Measurements from ENCODE around the gene TMEM168. TPM values are rescaled to one million over a fixed set of nuclear protein-coding genes. Genes with fewer than 3 reads are reported as not detected.

TMEM168 gene
- total RNA-seq, 1 experiment from 2014 or later: 11.2 TPM

DNA sequence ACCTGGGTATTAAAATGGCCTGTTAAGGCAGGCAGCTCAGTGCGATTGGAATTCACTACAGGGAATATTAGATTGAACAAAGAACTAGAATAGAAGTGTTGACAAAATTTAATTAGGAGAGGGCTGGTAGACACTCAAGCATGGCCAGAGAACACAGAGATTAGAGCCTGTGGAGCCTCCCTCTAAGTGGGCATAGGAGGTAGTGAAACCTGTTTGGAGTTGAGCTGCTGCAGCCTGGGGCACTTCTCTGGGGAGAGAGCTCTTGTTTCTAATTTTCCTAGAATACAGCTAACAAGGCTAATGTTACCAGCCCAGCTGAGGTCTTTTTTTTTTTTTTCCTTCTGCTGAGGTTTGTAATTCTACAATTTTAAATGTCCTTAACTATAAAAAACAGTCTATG is 46.4 kb downstream of the TMEM168 start:
- Mint-ChIP-seq H3K9me3 (peaks cover 4% of the 10 kb centered on the region; the same call in 1 of the 2 replicates), H3K4me1 (no peaks in the 10 kb centered on the region), H3K27me3 (ENCODE audit: low read depth) (no peaks in the 10 kb centered on the region), H3K36me3 (no peaks in the 10 kb centered on the region), H3K27ac (no peak overlapping the region), H3K4me3 (no peak overlapping the region)
- DNase-seq (ENCODE audit: low spot score): no peak
- ChIA-PET POLR2A (interaction anchor here (0.6 kb wide), 1 partner anchor 64 kb away, joined by 5 read pairs; no protein-coding TSS in a partner anchor), CTCF (interaction anchor here (1.0 to 1.3 kb wide), 2 partner anchors 125 to 194 kb away, joined by 4 read pairs; no protein-coding TSS in a partner anchor)
- TF ChIP-seq, protein P1, sequence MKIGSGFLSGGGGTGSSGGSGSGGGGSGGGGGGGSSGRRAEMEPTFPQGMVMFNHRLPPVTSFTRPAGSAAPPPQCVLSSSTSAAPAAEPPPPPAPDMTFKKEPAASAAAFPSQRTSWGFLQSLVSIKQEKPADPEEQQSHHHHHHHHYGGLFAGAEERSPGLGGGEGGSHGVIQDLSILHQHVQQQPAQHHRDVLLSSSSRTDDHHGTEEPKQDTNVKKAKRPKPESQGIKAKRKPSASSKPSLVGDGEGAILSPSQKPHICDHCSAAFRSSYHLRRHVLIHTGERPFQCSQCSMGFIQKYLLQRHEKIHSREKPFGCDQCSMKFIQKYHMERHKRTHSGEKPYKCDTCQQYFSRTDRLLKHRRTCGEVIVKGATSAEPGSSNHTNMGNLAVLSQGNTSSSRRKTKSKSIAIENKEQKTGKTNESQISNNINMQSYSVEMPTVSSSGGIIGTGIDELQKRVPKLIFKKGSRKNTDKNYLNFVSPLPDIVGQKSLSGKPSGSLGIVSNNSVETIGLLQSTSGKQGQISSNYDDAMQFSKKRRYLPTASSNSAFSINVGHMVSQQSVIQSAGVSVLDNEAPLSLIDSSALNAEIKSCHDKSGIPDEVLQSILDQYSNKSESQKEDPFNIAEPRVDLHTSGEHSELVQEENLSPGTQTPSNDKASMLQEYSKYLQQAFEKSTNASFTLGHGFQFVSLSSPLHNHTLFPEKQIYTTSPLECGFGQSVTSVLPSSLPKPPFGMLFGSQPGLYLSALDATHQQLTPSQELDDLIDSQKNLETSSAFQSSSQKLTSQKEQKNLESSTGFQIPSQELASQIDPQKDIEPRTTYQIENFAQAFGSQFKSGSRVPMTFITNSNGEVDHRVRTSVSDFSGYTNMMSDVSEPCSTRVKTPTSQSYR (CRISPR knock-in tag; IDR thresholded peaks at IDR 0.05): no peak
- TF ChIP-seq, protein P2, sequence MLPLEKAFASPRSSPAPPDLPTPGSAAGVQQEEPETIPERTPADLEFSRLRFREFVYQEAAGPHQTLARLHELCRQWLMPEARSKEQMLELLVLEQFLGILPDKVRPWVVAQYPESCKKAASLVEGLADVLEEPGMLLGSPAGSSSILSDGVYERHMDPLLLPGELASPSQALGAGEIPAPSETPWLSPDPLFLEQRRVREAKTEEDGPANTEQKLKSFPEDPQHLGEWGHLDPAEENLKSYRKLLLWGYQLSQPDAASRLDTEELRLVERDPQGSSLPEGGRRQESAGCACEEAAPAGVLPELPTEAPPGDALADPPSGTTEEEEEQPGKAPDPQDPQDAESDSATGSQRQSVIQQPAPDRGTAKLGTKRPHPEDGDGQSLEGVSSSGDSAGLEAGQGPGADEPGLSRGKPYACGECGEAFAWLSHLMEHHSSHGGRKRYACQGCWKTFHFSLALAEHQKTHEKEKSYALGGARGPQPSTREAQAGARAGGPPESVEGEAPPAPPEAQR (CRISPR knock-in tag; IDR thresholded peaks at IDR 0.05): no peak
- TF ChIP-seq FOXP1 (CRISPR knock-in tag; IDR thresholded peaks at IDR 0.05; ENCODE audit: borderline replicate concordance) (no peak), ZNF219 (CRISPR knock-in tag; IDR thresholded peaks at IDR 0.05; ENCODE audit: borderline replicate concordance) (no peak), ETV6 (CRISPR knock-in tag; IDR thresholded peaks at IDR 0.05) (no peak)
- TF ChIP-seq, protein P3, sequence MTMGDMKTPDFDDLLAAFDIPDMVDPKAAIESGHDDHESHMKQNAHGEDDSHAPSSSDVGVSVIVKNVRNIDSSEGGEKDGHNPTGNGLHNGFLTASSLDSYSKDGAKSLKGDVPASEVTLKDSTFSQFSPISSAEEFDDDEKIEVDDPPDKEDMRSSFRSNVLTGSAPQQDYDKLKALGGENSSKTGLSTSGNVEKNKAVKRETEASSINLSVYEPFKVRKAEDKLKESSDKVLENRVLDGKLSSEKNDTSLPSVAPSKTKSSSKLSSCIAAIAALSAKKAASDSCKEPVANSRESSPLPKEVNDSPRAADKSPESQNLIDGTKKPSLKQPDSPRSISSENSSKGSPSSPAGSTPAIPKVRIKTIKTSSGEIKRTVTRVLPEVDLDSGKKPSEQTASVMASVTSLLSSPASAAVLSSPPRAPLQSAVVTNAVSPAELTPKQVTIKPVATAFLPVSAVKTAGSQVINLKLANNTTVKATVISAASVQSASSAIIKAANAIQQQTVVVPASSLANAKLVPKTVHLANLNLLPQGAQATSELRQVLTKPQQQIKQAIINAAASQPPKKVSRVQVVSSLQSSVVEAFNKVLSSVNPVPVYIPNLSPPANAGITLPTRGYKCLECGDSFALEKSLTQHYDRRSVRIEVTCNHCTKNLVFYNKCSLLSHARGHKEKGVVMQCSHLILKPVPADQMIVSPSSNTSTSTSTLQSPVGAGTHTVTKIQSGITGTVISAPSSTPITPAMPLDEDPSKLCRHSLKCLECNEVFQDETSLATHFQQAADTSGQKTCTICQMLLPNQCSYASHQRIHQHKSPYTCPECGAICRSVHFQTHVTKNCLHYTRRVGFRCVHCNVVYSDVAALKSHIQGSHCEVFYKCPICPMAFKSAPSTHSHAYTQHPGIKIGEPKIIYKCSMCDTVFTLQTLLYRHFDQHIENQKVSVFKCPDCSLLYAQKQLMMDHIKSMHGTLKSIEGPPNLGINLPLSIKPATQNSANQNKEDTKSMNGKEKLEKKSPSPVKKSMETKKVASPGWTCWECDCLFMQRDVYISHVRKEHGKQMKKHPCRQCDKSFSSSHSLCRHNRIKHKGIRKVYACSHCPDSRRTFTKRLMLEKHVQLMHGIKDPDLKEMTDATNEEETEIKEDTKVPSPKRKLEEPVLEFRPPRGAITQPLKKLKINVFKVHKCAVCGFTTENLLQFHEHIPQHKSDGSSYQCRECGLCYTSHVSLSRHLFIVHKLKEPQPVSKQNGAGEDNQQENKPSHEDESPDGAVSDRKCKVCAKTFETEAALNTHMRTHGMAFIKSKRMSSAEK (CRISPR knock-in tag; IDR thresholded peaks at IDR 0.05; ENCODE audit: borderline replicate concordance): no peak
- TF ChIP-seq, protein P4, sequence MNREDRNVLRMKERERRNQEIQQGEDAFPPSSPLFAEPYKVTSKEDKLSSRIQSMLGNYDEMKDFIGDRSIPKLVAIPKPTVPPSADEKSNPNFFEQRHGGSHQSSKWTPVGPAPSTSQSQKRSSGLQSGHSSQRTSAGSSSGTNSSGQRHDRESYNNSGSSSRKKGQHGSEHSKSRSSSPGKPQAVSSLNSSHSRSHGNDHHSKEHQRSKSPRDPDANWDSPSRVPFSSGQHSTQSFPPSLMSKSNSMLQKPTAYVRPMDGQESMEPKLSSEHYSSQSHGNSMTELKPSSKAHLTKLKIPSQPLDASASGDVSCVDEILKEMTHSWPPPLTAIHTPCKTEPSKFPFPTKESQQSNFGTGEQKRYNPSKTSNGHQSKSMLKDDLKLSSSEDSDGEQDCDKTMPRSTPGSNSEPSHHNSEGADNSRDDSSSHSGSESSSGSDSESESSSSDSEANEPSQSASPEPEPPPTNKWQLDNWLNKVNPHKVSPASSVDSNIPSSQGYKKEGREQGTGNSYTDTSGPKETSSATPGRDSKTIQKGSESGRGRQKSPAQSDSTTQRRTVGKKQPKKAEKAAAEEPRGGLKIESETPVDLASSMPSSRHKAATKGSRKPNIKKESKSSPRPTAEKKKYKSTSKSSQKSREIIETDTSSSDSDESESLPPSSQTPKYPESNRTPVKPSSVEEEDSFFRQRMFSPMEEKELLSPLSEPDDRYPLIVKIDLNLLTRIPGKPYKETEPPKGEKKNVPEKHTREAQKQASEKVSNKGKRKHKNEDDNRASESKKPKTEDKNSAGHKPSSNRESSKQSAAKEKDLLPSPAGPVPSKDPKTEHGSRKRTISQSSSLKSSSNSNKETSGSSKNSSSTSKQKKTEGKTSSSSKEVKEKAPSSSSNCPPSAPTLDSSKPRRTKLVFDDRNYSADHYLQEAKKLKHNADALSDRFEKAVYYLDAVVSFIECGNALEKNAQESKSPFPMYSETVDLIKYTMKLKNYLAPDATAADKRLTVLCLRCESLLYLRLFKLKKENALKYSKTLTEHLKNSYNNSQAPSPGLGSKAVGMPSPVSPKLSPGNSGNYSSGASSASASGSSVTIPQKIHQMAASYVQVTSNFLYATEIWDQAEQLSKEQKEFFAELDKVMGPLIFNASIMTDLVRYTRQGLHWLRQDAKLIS (CRISPR knock-in tag; IDR thresholded peaks at IDR 0.05; ENCODE audit: borderline replicate concordance): no peak
- ATAC-seq: peak; percentile 73

DNA sequence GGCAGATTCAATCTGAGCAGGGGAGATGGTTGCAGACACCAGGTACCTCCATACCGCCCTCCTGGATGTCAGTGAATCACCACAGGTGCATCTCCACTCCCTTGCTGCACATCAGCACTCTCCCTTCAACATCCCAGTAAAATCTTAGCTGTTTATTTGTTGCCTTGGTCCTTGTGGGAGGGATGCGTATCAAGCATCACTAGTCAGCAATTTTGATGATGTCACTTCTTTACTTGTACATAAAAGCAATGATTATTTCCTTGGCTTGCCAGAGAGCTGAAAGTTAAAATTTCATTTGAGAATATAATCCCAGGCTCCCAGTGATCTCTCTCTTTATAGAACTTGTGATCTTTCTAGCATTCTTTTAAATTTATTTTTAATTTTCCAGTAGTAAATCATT is 49.5 kb downstream of the TMEM168 start:
- peaks cover 15% of the 10 kb centered on the region for H3K9me3 Mint-ChIP-seq
- H3K27ac Mint-ChIP-seq: no peak overlapping the region
- H3K4me3 Mint-ChIP-seq: no peak overlapping the region
- ChIA-PET CTCF (no interaction called here), POLR2A (no interaction called here)
- no peaks in the 10 kb centered on the region for H3K4me1 Mint-ChIP-seq
- DNase-seq (ENCODE audit: low spot score): no peak
- TF ChIP-seq CREB1 (CRISPR knock-in tag; IDR thresholded peaks at IDR 0.05) (no peak), SP1 (CRISPR knock-in tag; conservative IDR thresholded peaks at IDR 0.05) (no peak), GTF2I (CRISPR knock-in tag; conservative IDR thresholded peaks at IDR 0.05) (no peak), ZNF232 (CRISPR knock-in tag; IDR thresholded peaks at IDR 0.05) (no peak), ZNF219 (CRISPR knock-in tag; IDR thresholded peaks at IDR 0.05; ENCODE audit: borderline replicate concordance) (no peak)
- TF ChIP-seq, protein P4 (CRISPR knock-in tag; IDR thresholded peaks at IDR 0.05; ENCODE audit: borderline replicate concordance): no peak
- TF ChIP-seq, protein P2 (CRISPR knock-in tag; IDR thresholded peaks at IDR 0.05): no peak
- TF ChIP-seq, protein P5, sequence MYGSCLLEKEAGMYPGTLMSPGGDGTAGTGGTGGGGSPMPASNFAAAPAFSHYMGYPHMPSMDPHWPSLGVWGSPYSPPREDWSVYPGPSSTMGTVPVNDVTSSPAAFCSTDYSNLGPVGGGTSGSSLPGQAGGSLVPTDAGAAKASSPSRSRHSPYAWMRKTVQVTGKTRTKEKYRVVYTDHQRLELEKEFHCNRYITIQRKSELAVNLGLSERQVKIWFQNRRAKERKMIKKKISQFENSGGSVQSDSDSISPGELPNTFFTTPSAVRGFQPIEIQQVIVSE (CRISPR knock-in tag; IDR thresholded peaks at IDR 0.05; ENCODE audit: borderline replicate concordance): no peak
- no peak for ATAC-seq
- H3K27me3 Mint-ChIP-seq (ENCODE audit: low read depth): no peaks in the 10 kb centered on the region
- H3K36me3 Mint-ChIP-seq: peaks cover 9% of the 10 kb centered on the region; the same call in 1 of the 2 replicates
